H9 (cell line): ENCODE results near the gene LRRC74B. TPM values are rescaled to one million over a fixed set of nuclear protein-coding genes. Genes with fewer than 3 reads are reported as not detected.

ENCODE experiments used
- DNase-seq: peaks from one replicate; pipeline ENCODE4 v3.0.0-alpha.2; 2017
- H2AFZ ChIP-seq: one replicate; pipeline ENCODE4 v1.6.1; 2013; ENCODE audit warnings: mild to moderate bottlenecking, low read length, control low read depth, moderate library complexity
- H2AK5ac ChIP-seq: 2 replicates; pipeline ENCODE4 v1.6.1; 2013; ENCODE audit warnings: low read length, control low read depth, mixed read lengths; ENCODE audit not compliant: insufficient read length
- H2BK120ac ChIP-seq: one replicate; pipeline ENCODE4 v1.6.1; 2013; ENCODE audit warnings: low read depth, mild to moderate bottlenecking, low read length, control low read depth, inconsistent platforms; ENCODE audit not compliant: poor library complexity, severe bottlenecking
- H2BK12ac ChIP-seq: 2 replicates; pipeline ENCODE4 v1.6.1; 2013; ENCODE audit warnings: low read length, control low read depth, mixed read lengths, low read depth; ENCODE audit not compliant: insufficient read length
- H2BK15ac ChIP-seq: 2 replicates; pipeline ENCODE4 v1.6.1; 2013; ENCODE audit warnings: low read depth, low read length, control low read depth
- H2BK20ac ChIP-seq: one replicate; pipeline ENCODE4 v1.6.1; 2013; ENCODE audit warnings: low read depth, mild to moderate bottlenecking, low read length, control low read depth, inconsistent platforms; ENCODE audit not compliant: poor library complexity, severe bottlenecking
- H2BK5ac ChIP-seq: 2 replicates; pipeline ENCODE4 v1.6.1; 2013; ENCODE audit warnings: low read length, control low read depth, mixed read lengths; ENCODE audit not compliant: insufficient read length
- H3K14ac ChIP-seq: 2 replicates; pipeline ENCODE4 v1.6.1; 2013; ENCODE audit warnings: low read length, control low read depth; ENCODE audit not compliant: insufficient read depth
- H3K18ac ChIP-seq: 2 replicates; pipeline ENCODE4 v1.6.1; 2013; ENCODE audit warnings: low read depth, mild to moderate bottlenecking, mixed read lengths, low read length, control low read depth; ENCODE audit not compliant: insufficient read length
- H3K23ac ChIP-seq: 2 replicates; pipeline ENCODE4 v1.6.1; 2013; ENCODE audit warnings: low read length, control low read depth, mixed read lengths, low read depth; ENCODE audit not compliant: insufficient read length
- H3K23me2 ChIP-seq: 2 replicates; pipeline ENCODE4 v1.6.1; 2013; ENCODE audit warnings: low read depth, mild to moderate bottlenecking, mixed read lengths, low read length, control low read depth; ENCODE audit not compliant: insufficient read length, poor library complexity, severe bottlenecking
- H3K27ac ChIP-seq: 2 replicates; pipeline ENCODE4 v1.5.1; 2013; ENCODE audit warnings: low read length, control low read depth, mixed read lengths, low read depth; ENCODE audit not compliant: insufficient read length
- H3K27me3 ChIP-seq: 2 replicates; pipeline ENCODE4 v1.6.1; 2013; ENCODE audit warnings: low read length, control low read depth, inconsistent platforms; ENCODE audit not compliant: insufficient read depth
- H3K4ac ChIP-seq: 2 replicates; pipeline ENCODE4 v1.6.1; 2013; ENCODE audit warnings: low read depth, mild to moderate bottlenecking, control low read depth, inconsistent platforms, low read length, moderate library complexity
- H3K4me1 ChIP-seq: 2 replicates; pipeline ENCODE4 v1.6.1; 2013; ENCODE audit warnings: low read length, control low read depth, inconsistent platforms; ENCODE audit not compliant: insufficient read depth
- H3K4me2 ChIP-seq: 2 replicates; pipeline ENCODE4 v1.6.1; 2013; ENCODE audit warnings: low read length, control low read depth, mixed read lengths; ENCODE audit not compliant: insufficient read length, insufficient read depth
- H3K56ac ChIP-seq: 2 replicates; pipeline ENCODE4 v1.6.1; 2013; ENCODE audit warnings: low read depth, mild to moderate bottlenecking, mixed read lengths, low read length, control low read depth; ENCODE audit not compliant: insufficient read length
- H3K79me1 ChIP-seq: 2 replicates; pipeline ENCODE4 v1.6.1; 2013; ENCODE audit warnings: low read depth, mild to moderate bottlenecking, moderate library complexity, low read length, control low read depth, inconsistent platforms; ENCODE audit not compliant: insufficient read depth, poor library complexity, severe bottlenecking
- H3K79me2 ChIP-seq: 2 replicates; pipeline ENCODE4 v1.6.1; 2013; ENCODE audit warnings: low read length, control low read depth, inconsistent platforms; ENCODE audit not compliant: insufficient read depth
- H3K9ac ChIP-seq: 2 replicates; pipeline ENCODE4 v1.6.1; 2013; ENCODE audit warnings: low read length, control low read depth, mixed read lengths; ENCODE audit not compliant: insufficient read length; ENCODE audit errors: extremely low read depth
- H3K9me3 ChIP-seq: one replicate; pipeline ENCODE4 v1.6.1; 2013; ENCODE audit warnings: low read depth, low read length, inconsistent platforms; ENCODE audit not compliant: control insufficient read depth
- H3T11ph ChIP-seq: one replicate; pipeline ENCODE4 v1.6.1; 2013; ENCODE audit warnings: mild to moderate bottlenecking, low read length, control low read depth, inconsistent platforms
- H4K20me1 ChIP-seq: one replicate; pipeline ENCODE4 v1.6.1; 2013; ENCODE audit not compliant: control insufficient read depth, insufficient read length, insufficient read depth
- H4K5ac ChIP-seq: 2 replicates; pipeline ENCODE4 v1.6.1; 2013; ENCODE audit warnings: low read depth, mild to moderate bottlenecking, mixed read lengths, low read length, control low read depth; ENCODE audit not compliant: insufficient read length
- H4K8ac ChIP-seq: replicated peaks from 2 replicates; pipeline ENCODE4 v1.6.1; 2013; ENCODE audit warnings: low read length, control low read depth, mixed read lengths, low read depth; ENCODE audit not compliant: insufficient read length
- H4K91ac ChIP-seq: 2 replicates; pipeline ENCODE4 v1.6.1; 2013; ENCODE audit warnings: low read depth, mild to moderate bottlenecking, moderate library complexity, mixed read lengths, low read length, control low read depth; ENCODE audit not compliant: insufficient read length
- H3K27ac Mint-ChIP-seq, 3 experiments: 2 replicates in 2 of 3; 3 replicates in 1 of 3; pipeline ENCODE4 v1.8.0; 2020 to 2021; ENCODE audit warnings: mixed read lengths in 3 of 3, mild to moderate bottlenecking in 1 of 3, moderate library complexity in 1 of 3
- H3K27me3 Mint-ChIP-seq: 2 replicates; pipeline ENCODE4 v1.8.0; 2021; ENCODE audit warnings: low read depth, mild to moderate bottlenecking, moderate library complexity, mixed read lengths
- H3K36me3 Mint-ChIP-seq, 3 experiments: 2 replicates in 2 of 3; 3 replicates in 1 of 3; pipeline ENCODE4 v1.8.0; 2020 to 2021; ENCODE audit warnings: low read depth in 3 of 3, mixed read lengths in 3 of 3; ENCODE audit not compliant: insufficient read depth in 1 of 3
- H3K4me1 Mint-ChIP-seq, 2 experiments: 2 replicates each; pipeline ENCODE4 v1.8.0; 2020; ENCODE audit warnings: mixed read lengths in 2 of 2
- H3K4me3 Mint-ChIP-seq, 2 experiments: 2 replicates in 1 of 2; 3 replicates in 1 of 2; pipeline ENCODE4 v1.8.0; 2020 to 2021; ENCODE audit warnings: mild to moderate bottlenecking in 2 of 2, mixed read lengths in 2 of 2, moderate library complexity in 1 of 2
- H3K9me3 Mint-ChIP-seq, 2 experiments: 2 replicates in 1 of 2; 3 replicates in 1 of 2; pipeline ENCODE4 v1.8.0; 2020; ENCODE audit warnings: mild to moderate bottlenecking in 2 of 2, mixed read lengths in 2 of 2, moderate library complexity in 1 of 2
- CTCF ChIP-seq: fragments of 200-600 bp; sonication (generic); conservative IDR thresholded peaks from 3 replicates; pipeline ENCODE4 v1.8.0; 2021; ENCODE audit warnings: antibody characterized with exemption, mild to moderate bottlenecking
- WGBS: extraction: QIAGEN DNeasy Blood & Tissue Kit; methylation state at CpG from one replicate; pipeline ENCODE4 v1.1.7; 2013; ENCODE audit warnings: missing lambda C conversion rate, low lambda C conversion rate, mixed read lengths; ENCODE audit not compliant: insufficient read length; ENCODE audit errors: extremely low coverage; 5-methylcytosine and 5-hydroxymethylcytosine counted together
- total RNA-seq: library from RNA; stranded (reverse); gene quantifications from 2 replicates; pipeline ENCODE4 v1.2.1, GENCODE V29; 2021

The LRRC74B gene
- total RNA-seq, 1 experiment from 2014 or later: not detected

- Histone ChIP-seq H2BK20ac (no peak overlapping the region), H2AFZ (no peak overlapping the region), H3K14ac (no peak overlapping the region; the same call in 1 of the 2 replicates), H2BK120ac (no peak overlapping the region), H2BK12ac (no peak overlapping the region), H3T11ph (no peak overlapping the region), H4K5ac (no peak overlapping the region), H3K56ac (no peak overlapping the region), H3K23me2 (no peaks in the 10 kb centered on the region), H3K9ac (no peak overlapping the region), H3K18ac (no peak overlapping the region), H3K4me2 (no peak overlapping the region), H3K79me2 (no peaks in the 10 kb centered on the region), H3K4ac (no peak overlapping the region), H2BK5ac (no peak overlapping the region), H4K20me1 (no peaks in the 10 kb centered on the region), H4K91ac (no peak overlapping the region), H4K8ac (no peak overlapping the region), H3K27ac (no peak overlapping the region), H3K9me3 (no peaks in the 10 kb centered on the region), H3K23ac (no peak overlapping the region), H2AK5ac (no peak overlapping the region), H3K79me1 (no peaks in the 10 kb centered on the region), H3K27me3 (no peaks in the 10 kb centered on the region; the same call in 1 of the 2 replicates), H2BK15ac (no peak overlapping the region), H3K4me1 (no peaks in the 10 kb centered on the region; the same call in 1 of the 2 replicates)
- Mint-ChIP-seq H3K27me3 (peaks cover 28% of the 10 kb centered on the region), H3K4me3 (no peak overlapping the region), H3K36me3 (no peaks in the 10 kb centered on the region), H3K9me3 (no peaks in the 10 kb centered on the region), H3K4me1 (peaks cover 10 to 18% of the 10 kb centered on the region in 2 experiments), H3K27ac (no peak overlapping the region; a peak in 1 of 7 replicates)
- no CpG with 5 or more reads among the region's 14 CpGs for WGBS
- DNase-seq: no peak
- no peak for TF ChIP-seq CTCF
Observed at GRCh38 chr22:21026783-21027692, 18.7 kb upstream of the LRRC74B start.
